Amniotic stem cell (primary cell): ENCODE results near the gene TRIM43B.
"Not testable (repeated sequence)": the region's sequence is repeated elsewhere in the genome, so short reads cannot be mapped to it uniquely, and the experiment has no call there.

Experiments used
- DNase-seq: peaks from one replicate; lab custom pipeline; 2025; lab: John Stamatoyannopoulos, UW

TRIM43B gene

DNA sequence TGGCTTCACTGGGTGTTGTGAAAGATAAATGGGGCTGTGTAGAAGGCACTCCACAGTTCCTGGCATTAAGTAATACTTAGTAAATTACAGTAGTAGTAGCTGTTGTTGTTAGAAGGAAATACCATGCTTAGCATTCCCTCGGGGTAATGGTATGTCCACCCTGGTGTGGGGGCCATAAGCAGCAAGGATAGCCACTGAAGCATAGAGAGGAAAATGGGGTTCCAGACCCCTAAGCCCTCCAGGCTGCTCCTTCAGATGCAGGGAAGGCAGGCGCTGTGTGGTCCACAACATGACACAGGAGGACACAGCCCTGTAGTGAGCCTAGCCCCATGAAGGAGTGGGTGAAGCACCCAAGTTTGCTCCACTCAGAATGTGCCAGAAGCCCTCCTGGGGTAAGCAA, 50.6 kb downstream of the TRIM43B start:
- DNase-seq = not testable (repeated sequence)

DNA sequence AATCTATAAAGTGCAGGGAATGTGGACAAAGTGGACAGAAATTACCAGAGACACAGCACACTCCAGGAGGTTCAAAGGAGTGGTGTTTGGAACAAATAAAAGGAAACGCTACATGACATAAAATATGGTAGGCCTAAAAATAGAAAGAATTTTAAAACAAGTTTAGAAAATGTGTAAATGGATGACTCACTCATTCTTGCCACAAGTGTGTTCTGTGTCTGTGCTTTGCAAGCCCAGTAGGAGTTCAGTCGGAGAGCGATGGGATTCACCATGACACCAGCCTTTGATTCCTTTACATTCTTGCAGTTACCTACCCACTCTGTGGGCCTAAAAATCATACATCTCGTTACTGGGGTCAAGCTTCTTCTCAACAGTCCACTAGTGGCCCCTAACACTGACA, 51.2 kb downstream of the TRIM43B start:
- DNase-seq = not testable (repeated sequence)

GRCh38 chr2:95429748-95430467, 54.6 kb downstream of the TRIM43B start:
- not testable (repeated sequence) for DNase-seq

DNA sequence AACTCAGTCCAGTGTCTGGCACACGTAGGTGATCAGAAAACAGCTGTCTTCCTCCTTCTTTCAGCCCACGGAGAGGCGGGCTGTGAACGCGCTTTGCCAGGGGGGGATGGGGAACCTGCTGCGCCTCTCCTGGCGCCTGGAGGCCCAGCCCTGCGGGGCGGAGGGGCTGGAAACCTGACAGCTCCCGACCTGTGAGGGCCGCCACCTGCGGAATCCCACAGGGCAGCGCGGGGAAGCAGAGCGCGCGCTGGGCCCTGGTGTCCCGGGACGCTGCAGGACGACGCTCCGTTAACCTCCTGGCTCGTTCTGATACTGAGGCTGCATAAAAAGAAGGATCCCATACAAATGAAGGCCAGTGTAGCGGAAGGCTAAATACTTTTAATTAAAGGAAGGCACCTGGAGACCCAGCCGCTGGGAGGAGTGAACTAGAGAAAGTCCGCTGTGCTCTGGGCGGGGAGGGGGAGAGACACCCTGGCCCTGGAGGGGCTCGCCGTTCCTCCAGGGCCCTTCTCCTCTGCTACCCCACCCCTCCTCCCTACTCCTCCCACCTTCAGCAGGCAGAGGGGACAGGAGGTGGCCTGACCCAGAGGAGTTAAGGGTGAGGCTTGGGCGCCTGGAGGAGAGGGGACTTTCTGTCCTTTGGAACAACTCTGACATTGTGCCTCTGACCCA, 57.2 kb downstream of the TRIM43B start:
- DNase-seq = not testable (repeated sequence)
